Uterus (tissue), 4 donors: Measurements from ENCODE around the gene KIF26B. TPM values are rescaled to one million over a fixed set of nuclear protein-coding genes. Genes with fewer than 3 reads are reported as not detected.

Experiments used
- DNase-seq, 2 donors: peaks; one replicate each; pipeline ENCODE4 v3.0.0-alpha.2; 2019 to 2020
- H3K27ac ChIP-seq, 2 donors: fragments of 200-600 bp; sonication (generic); 1 replicate in 1 of 2; 2 replicates in 1 of 2; pipeline ENCODE4 v1.5.1; 2016 to 2018
- H3K27me3 ChIP-seq, 2 donors: fragments of 200-600 bp; sonication (generic); one replicate each; pipeline ENCODE4 v1.5.1; 2018 to 2019; ENCODE audit warnings: control low read depth in 1 of 2
- H3K36me3 ChIP-seq, 2 donors: fragments of 200-600 bp; sonication (generic); one replicate each; pipeline ENCODE4 v1.5.1; 2019; ENCODE audit warnings: control low read depth in 1 of 2
- H3K4me1 ChIP-seq, 2 donors: fragments of 200-600 bp; sonication (generic); one replicate each; pipeline ENCODE4 v1.5.1; 2018 to 2019; ENCODE audit warnings: control low read depth in 1 of 2
- H3K4me3 ChIP-seq, 2 donors: fragments of 200-600 bp; sonication (generic); 1 replicate in 1 of 2; 2 replicates in 1 of 2; pipeline ENCODE4 v1.5.1; 2018 to 2019; ENCODE audit warnings: mild to moderate bottlenecking in 1 of 2
- H3K9me3 ChIP-seq, 2 donors: fragments of 200-600 bp; sonication (generic); one replicate each; pipeline ENCODE4 v1.5.1; 2019; ENCODE audit warnings: control low read depth in 1 of 2
- CTCF ChIP-seq, 4 experiments: fragments of 200-600 bp in 2 of 4; fragments of 450-650 bp in 2 of 4; sonication (generic) in 2 of 4; IDR thresholded peaks; one replicate each; pipeline ENCODE4 v1.5.1; 2016 to 2019; ENCODE audit warnings: antibody characterized with exemption in 4 of 4, mild to moderate bottlenecking in 2 of 4, moderate library complexity in 1 of 4
- POLR2A ChIP-seq, 2 donors: fragments of 450-650 bp; IDR thresholded peaks; one replicate each; pipeline ENCODE4 v1.6.1; 2016; ENCODE audit warnings: antibody characterized with exemption in 2 of 2, mild to moderate bottlenecking in 1 of 2, moderate library complexity in 1 of 2
- intact Hi-C: fragments of 100-400 bp; cut with DNase I; formaldehyde crosslinking; loops from one replicate; pipeline ENCODE4 v1.15.1; 2023; ENCODE audit warnings: low total_unique reads
- total RNA-seq, 4 donors: library from RNA; depleted of rRNA in 3 of 4; stranded (reverse); fragments of >200 nt in 3 of 4; gene quantifications; one replicate each; pipeline versions ENCODE4 v1.1.0 to v1.2.4, GENCODE V29; 2014 to 2023
- donor health status: DM: yes; HTN: yes; CAD: no.

Gene KIF26B
- total RNA-seq, 4 donors from 2014 or later = 0.27 to 17.4 (median 1.3) TPM; not detected in 1

DNA sequence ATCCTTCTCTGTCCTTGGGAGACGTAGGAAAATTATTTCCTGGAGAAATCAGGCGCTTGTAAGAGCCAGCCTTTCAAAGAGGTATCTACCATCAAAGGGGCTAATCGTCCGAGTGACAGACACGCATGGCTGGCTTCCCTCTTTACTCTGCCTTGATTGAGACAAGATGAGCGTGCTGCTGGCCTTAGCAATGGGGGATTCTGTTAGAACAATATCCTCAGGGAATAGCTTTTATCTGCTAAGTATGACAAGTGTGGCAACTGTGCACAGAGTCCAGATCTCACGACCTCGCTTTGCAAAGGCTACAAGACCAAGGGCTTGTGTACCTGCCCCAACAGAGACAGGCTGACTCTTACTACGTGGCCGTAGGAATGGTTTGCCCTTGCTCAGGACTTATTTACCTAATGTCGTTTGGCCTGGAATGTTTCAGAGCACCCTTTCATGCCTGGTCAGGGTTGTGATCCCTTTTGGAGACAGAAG is 417.1 kb downstream of the KIF26B start:
- intact Hi-C loops = no loop called here
- no peaks in the 10 kb centered on the region for H3K27me3 ChIP-seq
- TF ChIP-seq POLR2A (IDR thresholded peaks at IDR 0.05) (no peak), CTCF (IDR thresholded peaks at IDR 0.05) (no peak)
- H3K27ac ChIP-seq = no peak overlapping the region
- no peaks in the 10 kb centered on the region for H3K9me3 ChIP-seq
- H3K36me3 ChIP-seq = no peaks in the 10 kb centered on the region
- H3K4me1 ChIP-seq = no peaks in the 10 kb centered on the region
- no peak overlapping the region for H3K4me3 ChIP-seq
- no peak for DNase-seq

DNA sequence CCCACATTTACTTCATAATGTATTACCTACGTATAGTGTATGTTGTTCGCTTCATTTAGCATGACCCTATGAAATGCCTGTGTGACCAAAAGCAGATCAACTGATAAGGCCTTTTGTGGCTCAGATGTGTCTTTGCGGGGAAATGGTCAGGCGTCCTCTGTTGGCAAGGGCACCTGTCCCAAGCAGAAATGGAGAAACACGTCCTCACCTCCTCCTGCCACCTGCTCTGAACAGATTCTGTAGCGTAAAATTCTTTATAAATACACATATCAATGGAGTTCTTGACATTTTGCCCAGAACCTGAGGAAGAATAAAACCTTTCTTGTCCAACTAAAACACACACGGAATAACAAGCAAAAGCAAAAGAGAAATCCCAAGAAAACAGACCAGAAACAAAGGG is 417.9 kb downstream of the KIF26B start:
- no peak overlapping the region for H3K27ac ChIP-seq
- no peaks in the 10 kb centered on the region for H3K27me3 ChIP-seq
- intact Hi-C loops = no loop called here
- no peaks in the 10 kb centered on the region for H3K36me3 ChIP-seq
- TF ChIP-seq CTCF (IDR thresholded peaks at IDR 0.05) (no peak), POLR2A (IDR thresholded peaks at IDR 0.05) (no peak)
- no peak for DNase-seq
- H3K4me3 ChIP-seq = no peak overlapping the region
- no peaks in the 10 kb centered on the region for H3K4me1 ChIP-seq
- no peaks in the 10 kb centered on the region for H3K9me3 ChIP-seq

GRCh38 chr1:245575710-245576109 is 420.9 kb downstream of the KIF26B start:
- Histone ChIP-seq H3K36me3 (no peaks in the 10 kb centered on the region), H3K9me3 (no peaks in the 10 kb centered on the region), H3K4me3 (no peak overlapping the region), H3K27me3 (no peaks in the 10 kb centered on the region), H3K27ac (no peak overlapping the region), H3K4me1 (no peaks in the 10 kb centered on the region)
- TF ChIP-seq POLR2A (IDR thresholded peaks at IDR 0.05) (no peak), CTCF (IDR thresholded peaks at IDR 0.05) (no peak)
- intact Hi-C loops = no loop called here
- no peak for DNase-seq

GRCh38 chr1:245576323-245576722 is 421.5 kb downstream of the KIF26B start:
- DNase-seq = no peak
- Histone ChIP-seq H3K27me3 (no peaks in the 10 kb centered on the region), H3K27ac (no peak overlapping the region), H3K9me3 (no peaks in the 10 kb centered on the region), H3K36me3 (no peaks in the 10 kb centered on the region), H3K4me1 (no peaks in the 10 kb centered on the region), H3K4me3 (no peak overlapping the region)
- TF ChIP-seq CTCF (IDR thresholded peaks at IDR 0.05) (no peak), POLR2A (IDR thresholded peaks at IDR 0.05) (no peak)
- intact Hi-C loops = no loop called here

DNA sequence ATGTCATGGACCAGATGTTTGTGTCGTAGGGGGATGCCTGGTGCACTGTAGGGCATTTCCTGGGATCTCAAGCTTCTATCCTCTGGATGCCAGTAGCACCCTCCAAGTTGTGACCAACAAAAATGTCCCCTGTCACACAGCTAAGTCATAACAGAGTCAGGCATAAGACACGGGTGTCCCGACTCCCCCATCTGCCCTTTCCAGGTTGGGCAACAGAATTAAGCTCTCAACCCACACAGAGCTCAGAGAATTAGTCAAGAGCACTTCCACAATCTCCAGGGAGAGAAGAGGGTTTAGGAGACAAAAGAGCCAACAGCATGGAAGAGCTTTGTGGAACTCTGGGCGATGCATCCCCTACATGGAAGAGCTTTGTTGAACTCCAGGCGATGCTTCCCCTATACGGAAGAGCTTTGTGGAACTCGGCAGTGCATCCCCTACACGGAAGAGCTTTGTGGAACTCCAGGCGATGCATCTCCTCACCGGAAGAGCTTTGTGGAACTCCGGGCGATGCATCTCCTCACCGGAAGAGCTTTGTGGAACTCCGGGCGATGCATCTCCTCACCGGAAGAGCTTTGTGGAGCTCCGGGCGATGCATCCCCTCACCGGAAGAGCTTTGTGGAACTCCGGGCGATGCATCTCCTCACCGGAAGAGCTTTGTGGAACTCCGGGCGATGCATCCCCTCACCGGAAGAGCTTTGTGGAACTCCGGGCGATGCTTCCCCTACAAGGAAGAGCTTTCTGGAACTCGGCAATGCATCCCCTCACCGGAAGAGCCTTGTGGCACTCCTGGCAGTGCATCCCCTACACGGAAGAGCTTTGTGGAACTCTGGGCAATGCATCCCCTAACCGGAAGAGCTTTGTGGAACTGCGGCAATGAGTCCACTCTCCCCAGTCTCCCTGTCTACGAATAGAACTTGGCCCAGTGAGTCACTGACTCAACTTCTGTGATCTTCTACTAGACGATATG is 422.7 kb downstream of the KIF26B start:
- TF ChIP-seq CTCF (IDR thresholded peaks at IDR 0.05) (no peak), POLR2A (IDR thresholded peaks at IDR 0.05) (no peak)
- no peak overlapping the region for H3K27ac ChIP-seq
- H3K4me3 ChIP-seq = no peak overlapping the region
- intact Hi-C loops = no loop called here
- no peaks in the 10 kb centered on the region for H3K9me3 ChIP-seq
- H3K4me1 ChIP-seq = no peaks in the 10 kb centered on the region
- no peak for DNase-seq
- H3K36me3 ChIP-seq = no peaks in the 10 kb centered on the region
- no peaks in the 10 kb centered on the region for H3K27me3 ChIP-seq
